NK-92 (cell line): ENCODE measurements around the gene AMER3.
"Not testable (repeated sequence)": the region's sequence is repeated elsewhere in the genome, so short reads cannot be mapped to it uniquely, and the experiment has no call there.

Experiments used
- DNase-seq: peaks from one replicate; lab custom pipeline; 2025; ENCODE audit not compliant: unreplicated experiment; lab: John Stamatoyannopoulos, UW

The AMER3 gene

DNA sequence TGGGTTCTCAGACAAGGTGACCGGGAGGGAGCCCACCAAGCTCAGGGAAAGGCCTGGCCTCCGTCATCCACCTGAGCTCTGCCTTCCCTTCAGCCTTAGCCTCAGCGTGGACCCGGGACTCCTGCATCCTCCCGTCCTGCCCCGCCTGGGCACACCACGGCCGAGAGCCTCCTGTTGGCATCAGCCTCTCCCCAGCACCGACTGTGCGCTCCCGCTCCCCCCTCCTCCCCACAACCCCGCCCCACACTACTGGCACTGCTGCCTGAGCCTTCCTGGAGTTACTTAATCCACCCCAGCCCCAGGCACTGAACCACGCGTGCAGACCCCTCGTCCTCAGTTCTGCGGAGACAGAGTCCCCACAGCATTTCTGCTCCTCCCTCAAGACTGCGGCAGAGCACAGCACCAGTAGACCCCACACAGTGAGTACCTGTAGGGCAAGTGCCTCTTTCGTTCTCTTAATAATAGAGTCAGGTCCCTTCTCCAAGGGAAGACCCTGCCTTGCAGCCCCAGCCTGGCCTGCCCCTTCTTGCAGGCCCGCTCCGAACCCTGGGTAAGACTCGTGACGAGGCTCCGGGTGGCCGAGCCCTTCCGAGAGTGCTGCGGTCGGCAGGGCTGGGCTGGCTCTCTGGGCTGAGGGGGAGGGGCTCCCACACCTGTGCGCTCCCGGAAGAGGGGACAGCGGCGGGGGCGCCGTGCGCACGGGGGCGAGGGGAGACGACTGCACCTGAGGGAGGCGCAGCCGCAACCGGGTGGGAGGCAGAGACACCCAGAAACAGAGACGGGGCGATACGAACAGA, at the start of gene AMER3:
Gene AMER3 (plus strand): TSS at position 285 of the 797 bp plus-strand sequence. CDS start 6,533 bp downstream, outside the sequence.
- no peak for DNase-seq

GRCh38 chr2:130714795-130715194, 40.5 kb upstream of the AMER3 start:
- DNase-seq = not testable (repeated sequence)

DNA sequence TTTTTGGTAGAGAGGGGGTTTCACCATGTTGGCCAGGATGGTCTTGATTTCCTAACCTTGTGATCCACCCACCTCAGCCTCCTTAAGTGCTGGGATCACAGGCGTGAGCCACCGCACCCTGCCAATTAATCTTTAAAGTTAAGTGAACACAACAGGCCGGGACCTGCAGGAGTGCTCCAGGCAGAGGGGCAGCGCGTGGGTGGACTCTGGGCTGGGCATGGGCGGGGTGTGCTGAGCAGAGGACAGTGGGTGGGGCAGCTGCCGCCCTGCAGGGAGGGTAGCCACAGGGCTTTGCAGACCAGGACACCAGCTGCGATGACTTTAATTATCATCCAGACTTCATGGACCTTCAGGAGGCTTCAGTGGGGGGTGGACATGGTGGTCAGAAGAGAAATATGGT, 35.3 kb upstream of the AMER3 start:
- DNase-seq = no peak

- no peak for DNase-seq
These were observed 34.8 kb upstream of the AMER3 start for GRCh38 chr2:130720528-130720927.

GRCh38 chr2:130724455-130724854, 30.9 kb upstream of the AMER3 start:
- DNase-seq = no peak

DNA sequence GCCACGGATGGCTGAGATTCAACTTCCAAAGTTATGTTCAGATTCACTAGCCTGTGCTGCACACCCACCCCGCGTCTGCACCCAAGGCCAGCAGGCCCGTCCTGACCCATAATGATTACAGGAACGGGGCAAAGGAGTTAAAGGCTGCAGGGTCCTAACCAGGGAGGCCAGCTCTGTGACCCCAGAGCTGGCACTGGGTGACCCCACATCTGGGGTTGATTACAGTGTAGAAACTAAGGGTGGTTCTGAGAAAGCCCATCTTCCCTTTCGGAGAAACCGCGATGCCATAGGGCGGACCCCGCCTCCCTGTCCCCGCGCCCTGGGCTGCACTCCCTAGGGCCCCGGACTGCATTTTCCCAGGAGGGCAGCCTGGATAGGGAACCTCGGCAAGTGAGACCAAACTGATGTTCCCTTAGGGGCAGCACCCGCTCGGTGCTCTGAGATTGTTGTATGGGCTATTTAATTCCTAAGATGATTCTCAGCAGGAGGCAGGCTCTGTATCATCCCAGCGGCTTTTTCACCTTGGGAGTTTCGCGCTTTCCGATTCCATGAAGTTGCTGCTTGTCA, 28.6 kb upstream of the AMER3 start:
- DNase-seq = no peak

DNA sequence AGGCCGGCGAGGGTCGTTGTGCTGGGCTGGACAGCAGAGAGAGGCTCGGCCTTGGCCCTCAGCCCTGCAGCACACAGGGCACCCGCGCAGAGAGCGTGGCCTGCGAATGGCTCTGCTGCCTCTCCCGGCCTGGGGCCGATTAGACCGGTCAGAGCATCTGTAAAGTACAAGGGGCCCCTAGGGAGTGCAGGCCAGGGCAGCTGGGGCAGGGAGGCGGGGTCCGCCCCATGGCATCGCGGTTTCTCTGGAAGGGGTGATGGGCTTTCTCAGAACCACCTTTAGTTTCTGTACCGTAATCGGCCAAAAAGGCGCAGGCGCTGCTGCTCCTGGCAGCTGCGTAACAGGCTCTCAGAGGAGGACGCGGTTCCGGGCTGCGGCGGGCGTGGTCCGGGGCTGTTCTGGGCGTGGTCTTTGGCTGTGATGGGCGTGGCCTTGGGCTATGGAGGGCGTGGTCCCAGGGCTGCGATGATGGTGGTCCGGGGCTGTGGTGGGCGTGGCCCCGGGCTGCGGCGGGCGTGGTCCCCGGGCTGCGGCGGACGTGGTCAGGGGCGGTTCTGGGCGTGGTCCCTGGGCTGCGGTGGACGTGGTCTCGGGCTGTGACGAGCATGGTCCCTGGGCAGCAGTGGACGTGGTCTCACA, 27.9 kb upstream of the AMER3 start:
- peak; percentile 35 for DNase-seq

GRCh38 chr2:130728007-130728454, 27.3 kb upstream of the AMER3 start:
- no peak for DNase-seq

DNA sequence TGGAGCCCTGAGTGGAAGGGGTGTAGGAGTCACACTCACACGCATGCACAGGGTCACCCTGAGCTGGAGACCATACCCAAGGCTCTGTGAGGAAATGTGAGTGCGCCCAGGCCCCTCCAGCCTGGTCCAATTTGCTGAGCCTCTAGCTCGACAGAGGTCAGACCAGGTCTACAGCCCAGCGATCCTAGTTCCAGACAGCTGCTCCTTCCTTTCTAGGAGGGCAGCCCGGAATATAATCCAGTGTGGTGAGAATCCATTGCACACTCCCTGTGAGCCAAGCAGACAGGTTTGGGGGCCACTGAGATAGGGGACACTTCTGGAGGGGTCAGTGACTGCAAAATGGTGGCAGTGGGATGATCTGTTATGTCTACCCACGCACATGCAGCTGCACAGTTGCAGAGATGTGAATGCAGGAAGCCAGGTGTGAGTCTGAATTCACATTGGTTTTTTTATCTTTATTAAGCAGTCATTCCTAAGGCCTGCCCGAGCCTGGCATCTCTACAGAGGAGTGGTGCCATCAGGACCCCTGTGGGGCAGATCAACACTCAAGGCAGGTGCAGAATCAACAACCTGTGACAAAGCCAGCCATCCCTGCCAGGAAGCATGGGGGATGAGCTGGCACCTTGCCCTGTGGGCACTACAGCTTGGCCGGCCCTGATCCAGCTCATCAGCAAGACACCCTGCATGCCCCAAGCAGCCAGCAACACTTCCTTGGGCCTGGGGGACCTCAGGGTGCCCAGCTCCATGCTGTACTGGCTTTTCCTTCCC, 26.6 kb upstream of the AMER3 start, which contains the start of gene GPR148:
Gene GPR148 (plus strand): TSS at position 522 of the 768 bp plus-strand sequence. CDS start 82 bp downstream, at position 604.
- no peak for DNase-seq

DNA sequence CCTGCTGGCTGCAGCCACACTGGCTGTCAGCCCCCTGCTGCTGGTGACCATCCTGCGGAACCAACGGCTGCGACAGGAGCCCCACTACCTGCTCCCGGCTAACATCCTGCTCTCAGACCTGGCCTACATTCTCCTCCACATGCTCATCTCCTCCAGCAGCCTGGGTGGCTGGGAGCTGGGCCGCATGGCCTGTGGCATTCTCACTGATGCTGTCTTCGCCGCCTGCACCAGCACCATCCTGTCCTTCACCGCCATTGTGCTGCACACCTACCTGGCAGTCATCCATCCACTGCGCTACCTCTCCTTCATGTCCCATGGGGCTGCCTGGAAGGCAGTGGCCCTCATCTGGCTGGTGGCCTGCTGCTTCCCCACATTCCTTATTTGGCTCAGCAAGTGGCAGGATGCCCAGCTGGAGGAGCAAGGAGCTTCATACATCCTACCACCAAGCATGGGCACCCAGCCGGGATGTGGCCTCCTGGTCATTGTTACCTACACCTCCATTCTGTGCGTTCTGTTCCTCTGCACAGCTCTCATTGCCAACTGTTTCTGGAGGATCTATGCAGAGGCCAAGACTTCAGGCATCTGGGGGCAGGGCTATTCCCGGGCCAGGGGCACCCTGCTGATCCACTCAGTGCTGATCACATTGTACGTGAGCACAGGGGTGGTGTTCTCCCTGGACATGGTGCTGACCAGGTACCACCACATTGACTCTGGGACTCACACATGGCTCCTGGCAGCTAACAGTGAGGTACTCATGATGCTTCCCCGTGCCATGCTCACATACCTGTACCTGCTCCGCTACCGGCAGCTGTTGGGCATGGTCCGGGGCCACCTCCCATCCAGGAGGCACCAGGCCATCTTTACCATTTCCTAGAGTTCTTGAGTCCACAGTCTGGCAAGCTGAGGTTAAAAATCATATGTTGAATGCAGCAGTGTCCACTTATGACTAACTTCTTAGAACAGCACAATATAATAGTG, 25.7 kb upstream of the AMER3 start:
- no peak for DNase-seq

DNA sequence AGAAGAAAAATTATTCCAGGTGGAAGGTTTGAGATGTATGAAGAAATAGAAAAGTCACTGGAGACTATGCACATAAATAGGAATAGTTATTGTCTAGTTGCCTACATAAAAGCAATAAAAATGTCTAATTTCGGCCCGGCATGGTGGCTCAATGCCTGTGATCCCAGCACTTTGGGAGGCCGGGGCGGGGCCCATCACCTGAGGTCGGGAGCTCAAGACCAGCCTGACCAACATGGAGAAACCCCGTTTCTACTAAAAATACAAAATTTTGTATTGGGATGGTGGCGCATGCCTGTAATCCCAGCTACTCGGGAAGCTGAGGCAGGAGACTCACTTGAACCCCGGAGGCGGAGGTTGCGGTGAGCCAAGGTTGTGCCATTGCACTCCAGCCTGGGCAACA, 23.1 kb upstream of the AMER3 start:
- DNase-seq = not testable (repeated sequence)

DNA sequence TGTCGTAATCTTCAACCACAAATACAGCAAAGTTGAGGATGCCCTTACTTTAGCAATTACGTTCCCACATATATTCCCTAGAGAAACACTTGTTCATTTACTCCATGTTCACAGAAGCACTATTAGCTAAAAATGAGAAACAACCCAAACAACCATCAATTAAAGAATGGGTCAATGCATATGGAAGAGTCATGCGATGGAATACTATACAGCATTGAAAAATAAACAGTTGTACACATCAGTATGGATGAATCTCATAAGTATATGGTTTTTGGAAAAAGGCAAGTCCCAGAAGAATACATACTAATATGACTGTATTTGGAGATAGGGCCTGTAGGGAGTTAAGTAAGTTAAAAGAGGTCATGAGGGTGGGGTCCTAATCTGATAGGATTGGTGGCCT, 20.1 kb upstream of the AMER3 start:
- DNase-seq = no peak

DNA sequence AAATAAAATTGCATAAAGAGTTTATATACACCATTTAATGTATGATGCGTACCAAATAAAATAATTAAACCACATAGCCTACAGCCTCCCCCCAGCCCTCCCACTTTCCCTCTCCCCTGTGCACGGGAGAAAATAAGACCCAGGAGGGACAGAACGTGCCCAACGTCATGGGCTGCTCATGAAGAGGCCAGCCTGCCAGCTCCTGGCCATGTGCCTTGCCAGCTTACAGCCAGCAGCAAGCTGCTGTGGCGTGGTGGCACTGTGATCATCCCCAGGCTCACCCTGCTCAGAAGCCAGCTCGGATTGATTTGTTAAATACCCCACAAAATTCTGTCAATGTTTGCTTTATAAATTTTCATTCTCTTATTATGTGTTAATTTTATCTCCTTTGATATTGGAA, 18.9 kb upstream of the AMER3 start:
- DNase-seq = no peak

GRCh38 chr2:130737592-130737991, 17.7 kb upstream of the AMER3 start:
- no peak for DNase-seq

- no peak for DNase-seq
These were observed 14.7 kb upstream of the AMER3 start for GRCh38 chr2:130740671-130741070.

DNA sequence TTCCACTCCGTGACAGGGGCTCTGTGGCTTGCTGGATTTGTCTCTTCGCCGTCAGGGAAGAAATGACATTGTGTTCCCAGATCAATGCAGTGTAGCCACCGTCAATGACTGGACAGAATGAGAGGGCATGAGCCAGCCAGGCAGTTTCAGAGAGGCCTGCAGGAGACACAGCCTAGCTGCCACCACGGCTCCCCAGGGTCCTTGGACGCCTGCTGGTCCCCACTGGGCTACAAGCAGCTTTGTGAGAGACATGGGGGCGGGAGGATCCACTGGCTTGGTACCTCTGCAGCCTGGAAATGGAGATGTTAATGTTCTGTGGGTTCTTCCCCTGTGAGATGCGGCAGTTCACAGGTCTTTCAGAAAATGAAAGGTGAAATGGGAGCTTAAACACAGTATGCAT, 12.1 kb upstream of the AMER3 start:
- no peak for DNase-seq

- no peak for DNase-seq
These were observed 10.8 kb upstream of the AMER3 start for GRCh38 chr2:130744287-130745117.

- DNase-seq = no peak
These were observed 6.3 kb upstream of the AMER3 start for GRCh38 chr2:130749078-130749477.

DNA sequence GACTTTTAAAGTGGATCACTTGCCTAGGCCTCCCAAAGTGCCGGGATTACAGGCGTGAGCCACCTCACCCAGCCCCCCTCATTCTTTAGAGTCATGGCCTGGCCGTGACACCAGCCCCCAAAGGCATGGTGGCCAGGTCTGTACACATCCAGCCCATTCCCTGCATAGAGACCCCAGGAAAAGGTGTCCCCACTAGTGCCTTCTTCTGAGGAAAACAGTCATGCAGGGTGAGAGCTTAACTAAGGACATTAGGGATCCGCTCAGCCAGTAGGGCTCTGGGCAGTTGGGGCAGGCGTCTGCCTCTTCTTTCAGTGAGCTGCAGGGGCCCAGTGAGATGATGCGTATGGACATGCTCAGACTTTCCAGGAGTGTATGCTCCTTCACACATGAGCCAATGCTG, 5.7 kb upstream of the AMER3 start:
- DNase-seq = no peak
